Stimulated activated CD8-positive, alpha-beta memory T cell treated with anti-CD3 and anti-CD28 coated beads, Interleukin-7, amount 100 ng/mL, for 48 hours (primary cell): ENCODE results near the gene WDR70.
"Not testable (repeated sequence)": the region's sequence is repeated elsewhere in the genome, so short reads cannot be mapped to it uniquely, and the experiment has no call there.

ENCODE experiments used
- DNase-seq, 2 donors: peaks; one replicate each; pipeline ENCODE4 v3.0.0-alpha.2; 2020; ENCODE audit warnings: low read depth in 1 of 2; ENCODE audit errors: extremely low read depth in 1 of 2

Gene WDR70

DNA sequence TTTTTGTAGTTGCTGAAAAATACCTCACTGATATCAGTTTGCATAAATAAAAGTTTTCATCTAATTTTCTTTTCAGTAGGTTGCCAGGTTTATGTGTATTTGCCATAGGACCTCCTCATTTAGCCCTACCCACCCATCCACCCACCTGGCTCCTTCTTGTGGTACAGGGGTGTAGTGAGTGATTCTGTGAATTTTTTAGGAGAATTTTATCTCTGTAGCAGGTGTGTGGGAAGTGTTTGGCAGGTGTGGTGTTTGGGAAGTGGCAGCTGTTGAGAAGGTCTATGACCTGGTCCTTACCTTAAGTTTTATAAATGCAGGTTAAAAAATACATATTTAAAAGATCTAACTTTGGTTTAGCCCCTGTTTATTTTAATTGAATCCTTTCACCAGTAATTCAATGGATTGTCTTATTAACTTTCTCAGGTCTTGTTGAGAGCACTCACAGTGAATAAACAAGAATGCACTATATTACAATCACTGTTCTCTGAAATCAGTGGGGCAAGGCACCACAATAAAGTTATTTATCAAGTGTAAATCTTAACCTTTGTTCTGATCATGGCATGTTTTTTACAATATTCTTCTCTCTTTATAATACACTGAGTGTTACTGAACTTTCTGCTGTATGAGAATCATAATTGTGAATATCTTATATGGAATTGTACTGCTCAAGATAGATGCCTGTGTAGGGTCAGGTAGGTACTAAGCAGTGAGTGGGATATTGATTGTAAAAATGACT is 189.1 kb downstream of the WDR70 start:
- DNase-seq, result no peak

DNA sequence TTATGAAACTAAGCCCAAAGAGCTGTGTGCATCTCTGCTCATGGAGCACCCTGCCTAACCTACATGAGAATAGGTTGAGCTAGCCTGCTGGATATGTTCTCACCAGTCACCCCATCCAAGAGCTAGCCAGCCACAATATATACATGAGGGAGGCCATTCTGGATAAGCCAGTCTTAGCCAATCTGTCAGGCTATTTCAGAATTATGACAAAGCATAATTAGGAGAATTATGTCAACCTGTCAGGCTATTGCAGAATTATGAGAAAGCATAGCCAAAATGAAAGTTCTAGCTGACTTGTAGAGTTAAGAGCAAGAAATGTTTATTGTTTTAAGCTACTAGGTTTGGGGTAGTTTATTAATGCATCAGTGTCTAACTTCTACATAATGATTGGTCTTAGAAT is 189.8 kb downstream of the WDR70 start:
- DNase-seq, result no peak

DNA sequence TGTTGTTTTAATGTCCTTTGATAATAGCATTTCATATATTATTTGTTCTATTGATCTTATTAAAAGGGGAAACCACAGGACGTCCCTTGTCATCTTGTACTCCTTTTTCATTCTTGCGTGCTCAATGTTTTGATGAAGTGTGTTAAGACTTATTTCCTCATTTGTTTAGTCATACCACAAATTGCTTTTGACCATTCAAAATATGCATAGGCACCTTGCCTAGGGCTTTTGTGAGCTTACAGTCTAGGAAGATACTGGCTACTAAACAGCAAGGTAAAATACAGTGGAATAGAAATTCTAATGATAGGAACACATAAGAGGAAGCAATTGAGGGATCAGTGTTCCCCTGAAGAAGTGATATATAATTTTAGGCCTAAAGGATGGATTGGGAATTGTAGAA is 190.3 kb downstream of the WDR70 start:
- no peak for DNase-seq

DNA sequence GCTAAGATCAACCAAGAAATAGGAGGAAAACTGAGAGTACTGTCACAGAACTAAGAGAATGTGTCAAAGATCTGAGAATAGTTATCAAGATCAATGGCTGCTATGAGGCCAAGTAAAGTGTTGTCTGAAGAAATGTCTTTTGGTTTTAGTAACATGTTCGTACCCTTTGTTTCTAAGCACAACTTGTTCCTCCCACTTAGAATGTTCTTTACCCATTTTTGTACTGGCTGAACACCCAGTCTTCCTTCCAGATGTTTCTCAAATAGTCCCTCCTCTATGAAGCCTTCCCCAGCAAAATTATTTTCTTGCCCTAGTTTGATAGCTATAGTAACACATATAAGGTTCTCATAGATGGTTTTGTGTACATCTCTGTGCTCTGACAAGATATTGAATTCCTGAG is 191.5 kb downstream of the WDR70 start:
- DNase-seq, result no peak

DNA sequence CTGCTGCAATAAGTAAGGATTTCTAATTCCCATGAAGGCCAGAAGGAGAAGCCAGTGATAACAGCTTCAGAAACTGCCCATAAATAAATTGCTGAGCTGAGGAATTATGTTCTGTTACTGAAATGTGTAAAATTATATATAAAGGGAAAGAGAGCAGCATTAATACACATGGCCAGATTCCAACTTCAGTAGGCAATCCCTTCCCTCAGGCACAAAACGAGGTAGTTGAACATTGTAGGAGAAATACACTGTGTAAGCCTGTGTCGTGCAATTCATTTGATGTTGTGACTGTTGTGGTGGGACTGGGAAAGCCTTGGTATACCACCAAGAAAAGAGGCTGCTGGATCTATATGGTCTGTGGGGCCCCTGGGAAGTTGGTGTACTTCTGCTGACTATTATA is 192.9 kb downstream of the WDR70 start:
- DNase-seq, result no peak

DNA sequence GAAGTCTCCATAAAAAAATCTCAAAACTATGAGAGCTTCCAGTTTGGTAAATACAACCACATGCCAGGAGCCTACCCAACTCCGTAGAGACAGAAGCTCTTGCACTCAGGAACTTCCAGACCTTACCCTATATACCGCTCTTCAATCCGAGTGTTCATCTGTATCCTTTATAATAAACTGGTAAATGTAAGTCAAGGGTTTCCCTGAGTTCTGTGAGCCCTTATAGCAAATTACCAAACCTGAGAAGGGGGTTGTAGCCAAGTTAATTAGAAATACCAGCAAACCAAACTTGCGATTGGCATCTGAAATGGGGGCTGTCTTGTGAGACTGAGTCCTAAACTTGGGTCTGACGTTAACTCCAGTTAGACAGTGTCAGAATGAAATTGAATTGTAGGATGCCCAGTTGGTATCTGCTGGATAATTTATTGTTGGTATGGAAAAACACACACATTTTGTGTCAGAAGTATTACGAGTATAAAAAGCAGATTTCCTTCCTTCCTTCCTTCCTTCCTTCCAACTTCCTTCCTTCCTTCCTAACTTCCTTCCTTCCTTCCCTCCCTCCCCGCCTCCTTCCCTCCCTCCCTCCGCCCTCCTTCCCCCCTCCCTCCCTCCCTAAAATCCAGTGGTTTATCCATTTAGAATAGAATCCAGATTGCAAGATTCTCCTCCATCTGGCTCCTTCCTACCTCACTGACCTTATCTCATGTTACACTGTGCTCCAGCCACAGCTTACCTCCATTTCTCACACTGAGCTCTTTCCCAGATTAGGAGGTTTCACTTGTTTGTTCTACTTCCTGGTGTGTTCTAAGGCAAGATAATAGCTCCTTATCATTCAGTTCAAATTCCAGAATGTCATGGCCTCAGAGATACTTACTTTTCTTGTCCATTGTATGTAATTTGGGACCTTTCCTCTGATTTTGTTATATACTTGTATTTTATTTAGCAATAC is 196.7 kb downstream of the WDR70 start:
- no peak for DNase-seq

DNA sequence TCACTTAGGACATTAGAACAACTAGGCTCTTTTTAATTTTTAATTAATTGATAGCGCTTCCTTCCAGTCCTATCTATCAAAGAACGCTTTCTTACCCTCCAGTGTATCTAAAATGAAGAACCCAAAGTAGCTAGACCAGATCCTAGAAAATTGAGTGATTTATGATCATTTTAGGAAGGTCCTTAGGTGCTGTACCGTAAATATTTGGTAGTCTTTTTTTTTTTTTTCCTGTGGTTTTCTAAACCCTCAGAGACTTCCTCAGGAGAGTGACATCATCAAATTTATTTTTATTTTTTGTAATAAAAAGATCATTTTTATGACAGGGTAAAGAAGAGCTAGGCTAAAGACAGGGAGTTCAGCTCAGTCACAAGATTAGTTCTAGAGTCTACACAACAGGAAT is 197.4 kb downstream of the WDR70 start:
- DNase-seq, result no peak

DNA sequence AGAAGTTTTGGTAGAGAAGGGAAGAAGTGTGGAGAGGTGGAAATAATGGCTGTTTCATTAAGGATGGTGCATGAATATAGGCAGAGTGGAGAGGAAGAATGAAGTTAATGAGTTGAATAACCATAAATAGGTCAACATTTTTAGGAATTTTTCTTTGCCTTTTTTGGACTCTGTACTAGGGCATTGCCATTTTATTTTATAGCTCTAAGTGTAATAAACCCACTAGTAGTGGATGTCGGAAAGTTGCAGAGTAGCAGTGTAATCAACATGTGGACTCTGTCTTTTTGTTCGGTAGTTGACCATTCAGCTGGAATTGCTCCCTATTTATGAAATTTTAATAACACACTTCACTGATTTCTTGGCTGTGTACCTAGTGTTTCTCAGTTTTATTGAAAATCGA is 199.1 kb downstream of the WDR70 start:
- no peak for DNase-seq

DNA sequence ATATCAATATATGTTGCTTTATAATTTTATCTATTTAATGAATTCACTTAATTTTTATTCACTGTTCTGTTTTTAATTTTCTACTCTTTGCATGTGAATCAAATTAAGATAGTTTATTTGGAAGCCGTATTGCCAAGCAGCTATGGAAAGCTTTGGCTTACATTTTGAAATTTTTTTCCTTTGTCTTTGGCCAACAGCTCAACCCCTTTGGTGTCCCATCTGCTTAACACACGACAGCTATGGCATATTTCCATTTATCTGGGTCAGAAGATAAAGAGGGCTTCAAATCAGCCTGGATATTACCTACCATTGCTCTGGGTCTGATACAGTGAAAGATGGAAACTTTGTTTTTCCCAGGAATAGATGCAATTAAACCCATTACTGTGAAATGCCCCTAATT is 201.0 kb downstream of the WDR70 start:
- no peak for DNase-seq

DNA sequence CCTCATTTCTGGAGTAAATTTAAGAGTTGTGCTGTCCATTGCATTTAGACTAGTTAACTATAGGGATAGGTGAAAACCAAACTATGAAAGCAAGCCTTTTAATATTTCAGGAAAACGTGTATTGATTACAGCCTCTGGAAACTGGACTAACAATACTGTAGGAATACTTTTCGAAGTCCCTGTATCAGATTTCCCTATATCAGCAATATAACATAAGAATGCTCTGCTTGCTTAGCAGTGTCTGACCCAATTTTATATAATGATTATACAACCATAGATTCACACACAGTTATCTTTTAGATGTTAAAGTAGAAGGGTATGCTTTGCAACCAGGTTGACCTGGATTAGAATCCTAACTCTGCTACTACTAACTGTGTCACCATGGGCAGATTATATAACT is 203.1 kb downstream of the WDR70 start:
- no peak for DNase-seq

DNA sequence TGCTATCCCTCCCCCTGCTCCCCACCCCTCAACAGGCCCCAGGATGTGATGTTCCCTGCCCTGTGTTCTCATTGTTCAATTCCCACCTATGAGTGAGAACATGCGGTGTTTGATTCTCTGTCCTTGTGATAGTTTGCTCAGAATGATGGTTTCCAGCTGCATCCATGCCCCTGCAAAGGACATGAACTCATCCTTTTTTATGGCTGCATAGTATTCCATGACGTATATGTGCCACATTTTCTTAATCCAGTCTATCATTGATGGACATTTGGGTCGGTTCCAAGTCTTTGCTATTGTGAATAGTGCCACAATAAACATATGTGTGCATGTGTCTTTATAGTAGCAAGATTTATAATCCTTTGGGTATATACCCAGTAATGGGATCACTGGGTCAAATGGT is 214.2 kb downstream of the WDR70 start:
- not testable (repeated sequence) for DNase-seq

DNA sequence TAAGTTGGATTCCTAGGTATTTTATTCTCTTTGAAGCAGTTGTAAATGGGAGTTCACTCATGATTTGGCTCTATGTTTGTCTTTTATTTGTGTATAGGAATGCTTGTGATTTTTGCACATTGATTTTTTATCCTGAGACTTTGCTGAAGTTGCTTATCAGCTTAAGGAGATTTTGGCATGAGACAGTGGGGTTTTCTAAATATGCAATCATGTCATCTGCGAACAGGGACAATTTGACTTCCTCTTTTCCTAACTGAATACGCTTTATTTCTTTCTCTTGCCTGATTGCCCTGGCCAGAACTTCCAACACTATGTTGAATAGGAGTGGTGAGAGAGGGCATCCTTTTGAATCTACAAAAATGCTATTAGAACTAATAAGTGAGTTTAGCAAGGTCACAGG is 215.7 kb downstream of the WDR70 start:
- DNase-seq, result not testable (repeated sequence)

DNA sequence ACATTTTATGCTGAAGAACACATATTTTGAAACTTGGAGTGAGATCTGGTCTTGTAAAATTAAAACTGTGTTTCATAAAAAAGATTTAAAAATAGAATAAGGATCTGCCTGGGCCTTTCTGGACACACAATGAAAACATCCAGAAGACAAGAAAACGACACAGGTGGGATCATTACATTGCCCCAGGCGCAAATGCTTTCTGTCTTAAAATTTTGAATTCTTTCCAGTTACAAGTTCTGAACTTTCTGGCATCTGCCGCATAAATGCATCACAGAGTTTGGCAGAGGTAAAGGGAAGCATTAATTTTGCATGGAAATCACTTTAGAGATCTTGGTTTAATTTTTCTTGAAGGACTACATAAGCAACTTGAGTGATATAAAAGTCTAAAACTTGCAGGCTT is 219.6 kb downstream of the WDR70 start:
- no peak for DNase-seq

DNA sequence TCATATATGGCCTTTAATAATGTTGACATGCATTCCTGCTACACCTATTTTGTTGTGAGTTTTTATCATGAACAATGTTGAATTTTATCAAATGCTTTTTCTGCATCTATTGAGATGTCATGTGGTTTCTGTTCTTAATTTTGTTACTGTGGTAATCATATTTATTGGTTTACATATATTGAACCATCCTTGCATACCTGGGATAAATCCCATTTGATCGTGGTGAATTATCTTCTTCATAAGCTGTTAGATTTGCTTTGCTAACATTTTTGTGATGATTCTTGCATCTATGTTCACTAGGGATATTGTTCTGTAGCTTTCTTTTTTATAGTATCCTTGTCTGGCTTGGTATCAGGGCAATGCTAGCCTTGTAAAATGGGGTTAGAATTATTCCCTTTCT is 222.0 kb downstream of the WDR70 start:
- no peak for DNase-seq

DNA sequence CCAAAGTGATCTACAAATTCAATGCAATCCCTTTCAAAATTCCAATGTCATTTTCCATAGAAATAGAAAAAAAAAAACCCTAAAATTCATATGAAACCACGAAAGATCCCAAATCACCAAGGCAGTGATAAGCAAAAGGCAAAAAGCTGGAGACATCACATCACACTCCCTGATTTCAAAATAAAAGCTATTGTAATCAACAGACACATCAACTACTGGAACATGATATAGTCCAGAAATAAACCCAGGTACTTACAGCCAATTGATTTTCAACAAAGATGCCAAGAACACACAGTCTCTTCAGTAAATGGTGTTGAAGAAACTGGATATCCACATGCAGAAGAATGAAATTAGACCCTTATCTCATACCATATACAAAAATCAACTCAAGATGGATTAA is 224.0 kb downstream of the WDR70 start:
- DNase-seq, result no peak

DNA sequence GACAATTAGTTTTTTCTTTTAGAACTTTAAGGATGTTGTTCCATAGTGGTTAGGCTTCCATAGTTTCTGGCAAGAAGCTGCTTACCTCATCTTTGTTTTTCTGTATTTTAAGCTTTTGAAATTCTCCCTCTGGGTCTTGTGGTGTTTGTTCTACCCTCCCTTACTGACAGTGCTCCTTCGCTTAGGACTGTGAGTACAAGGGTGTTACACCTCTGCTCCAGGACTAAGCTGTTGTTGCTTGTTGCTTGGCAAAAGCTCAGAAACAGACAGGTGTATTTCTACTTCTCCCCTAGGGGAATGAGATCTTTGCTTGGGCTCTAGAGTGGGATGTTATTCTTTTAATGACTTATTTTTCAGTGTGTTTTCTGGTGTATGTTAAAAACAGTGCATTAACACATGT is 225.2 kb downstream of the WDR70 start:
- DNase-seq, result no peak

DNA sequence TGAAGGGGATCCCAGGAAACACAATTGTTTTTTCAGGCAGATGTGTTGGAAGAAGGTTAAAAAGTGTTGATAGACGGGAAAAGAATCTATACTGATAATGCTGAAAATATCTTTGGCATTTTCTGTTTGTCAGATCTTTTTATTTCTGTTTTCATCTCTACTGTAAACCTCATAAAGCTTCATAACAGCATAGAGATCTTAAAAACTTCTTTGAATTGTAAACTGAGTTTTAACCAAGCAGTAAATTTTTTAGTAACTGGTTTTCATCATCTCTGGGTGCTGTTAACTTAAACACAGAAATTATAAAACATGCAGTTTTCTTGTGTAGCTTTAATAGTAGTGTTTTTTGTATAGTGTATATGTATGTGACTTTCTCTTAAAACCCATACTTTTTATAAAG is 227.0 kb downstream of the WDR70 start:
- no peak for DNase-seq

DNA sequence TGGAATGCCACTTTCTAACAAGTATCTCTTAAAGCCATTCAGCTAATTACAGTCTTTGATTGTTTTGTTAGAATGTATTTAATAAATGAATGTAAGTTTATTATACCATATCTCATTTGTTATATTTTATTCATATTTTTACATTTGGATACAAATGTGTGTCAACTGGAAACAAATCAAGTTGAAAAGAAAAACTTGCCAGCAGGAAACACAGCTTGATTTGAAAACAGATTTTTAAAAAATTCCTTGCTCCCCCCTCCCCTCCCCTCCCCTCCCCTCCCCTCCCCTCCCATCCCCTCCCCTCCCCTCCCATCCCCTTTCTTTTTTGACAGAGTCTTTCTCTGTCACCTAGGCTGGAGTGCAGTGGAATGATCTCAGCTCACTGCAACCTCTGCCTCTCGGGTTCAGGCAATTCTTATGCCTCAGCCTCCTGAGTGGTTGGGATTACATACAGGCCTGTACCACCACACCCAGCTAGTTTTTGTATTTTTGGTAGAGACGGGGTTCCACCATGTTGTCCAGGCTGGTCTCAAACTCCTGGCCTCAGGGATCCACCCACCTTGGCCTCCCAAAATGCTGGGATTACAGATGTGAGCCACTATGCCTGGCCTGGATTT is 227.6 kb downstream of the WDR70 start:
- no peak for DNase-seq

DNA sequence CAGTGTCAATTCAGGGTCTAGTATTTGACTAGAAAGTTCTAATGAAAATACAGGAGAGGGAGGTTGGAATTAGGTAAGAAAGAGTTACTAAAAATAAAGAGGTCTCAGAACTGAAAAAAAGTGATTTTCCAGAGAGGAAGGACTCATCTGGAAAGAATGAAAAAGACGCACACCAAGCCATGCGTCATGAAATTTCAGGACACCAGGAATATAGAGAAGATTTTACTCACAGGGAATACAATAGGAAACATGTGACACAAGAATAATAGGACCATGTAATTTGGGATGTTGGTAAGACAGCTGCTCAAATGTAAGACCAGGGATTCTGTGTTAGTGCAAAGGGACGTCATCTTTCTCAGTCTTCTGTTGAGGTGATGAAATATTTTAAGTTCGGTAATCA is 236.1 kb downstream of the WDR70 start:
- no peak for DNase-seq

DNA sequence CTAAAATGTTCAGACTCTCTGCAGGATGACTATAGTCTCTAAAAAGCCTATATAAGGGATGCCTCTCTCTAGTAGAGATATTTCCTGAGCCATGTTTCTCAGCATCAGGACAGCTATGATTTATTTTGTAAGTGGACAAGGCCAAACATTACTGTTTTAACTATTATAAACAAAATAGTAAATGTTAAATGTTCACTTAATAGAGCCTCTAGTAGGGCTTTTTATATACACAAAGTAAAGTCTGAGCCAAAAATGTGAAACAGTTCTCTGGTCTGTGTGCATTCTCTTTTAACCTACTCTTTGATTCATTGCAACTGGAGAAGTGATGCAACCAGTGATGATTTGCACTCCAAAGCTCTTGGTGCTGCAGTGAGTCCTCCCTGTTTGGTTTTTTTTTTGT is 240.2 kb downstream of the WDR70 start:
- no peak for DNase-seq

DNA sequence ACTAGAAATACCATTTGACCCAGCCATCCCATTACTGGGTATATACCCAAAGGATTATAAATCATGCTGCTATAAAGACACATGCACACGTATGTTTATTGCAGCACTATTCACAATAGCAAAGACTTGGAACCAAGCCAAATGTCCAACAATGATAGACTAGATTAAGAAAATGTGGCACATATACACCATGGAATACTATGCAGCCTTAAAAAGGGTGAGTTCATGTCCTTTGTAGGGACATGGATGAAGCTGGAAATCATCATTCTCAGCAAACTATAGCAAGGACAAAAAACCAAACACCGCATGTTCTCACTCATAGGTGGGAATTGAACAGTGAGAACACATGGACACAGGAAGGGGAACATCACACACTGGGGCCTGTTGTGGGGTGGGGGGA is 243.2 kb downstream of the WDR70 start:
- DNase-seq, result not testable (repeated sequence)

DNA sequence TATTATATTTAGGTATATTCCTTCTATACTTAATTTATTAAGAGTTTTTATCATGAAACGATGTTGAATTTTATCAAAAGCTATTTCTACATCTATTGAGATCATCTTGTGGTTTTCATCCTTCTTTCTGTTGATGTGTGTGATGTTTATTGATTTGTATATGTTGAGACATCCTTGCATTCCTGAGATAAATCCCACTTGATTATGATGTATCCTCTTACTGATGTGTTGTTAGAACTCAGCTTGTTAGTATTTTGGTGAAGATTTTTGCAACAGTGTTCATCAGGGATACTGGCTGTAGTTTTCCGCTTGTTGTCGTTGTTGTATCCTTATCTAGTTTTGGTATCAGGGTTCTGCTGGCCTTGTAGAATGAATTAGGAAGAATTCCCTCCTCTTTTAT is 247.1 kb downstream of the WDR70 start:
- DNase-seq, result no peak
